GM12891 (cell line): ENCODE measurements around the gene ACAP1.

Experiments
- PAX5 ChIP-seq: IDR thresholded peaks from 2 replicates; pipeline ENCODE4 v1.6.1; 2011; ENCODE audit warnings: low read length, moderate library complexity, mild to moderate bottlenecking; ENCODE audit not compliant: insufficient read depth, severe bottlenecking
- POLR2A ChIP-seq: IDR thresholded peaks from 2 replicates; pipeline ENCODE4 v1.6.1; 2011; ENCODE audit warnings: low read depth, low read length, control low read depth
- POLR2AphosphoS5 ChIP-seq: IDR thresholded peaks from 2 replicates; pipeline ENCODE4 v1.6.1; 2011; ENCODE audit warnings: low read depth, low read length, control low read depth
- POU2F2 ChIP-seq: IDR thresholded peaks from 2 replicates; pipeline ENCODE4 v1.6.1; 2011; ENCODE audit warnings: low read depth, mild to moderate bottlenecking, control low read depth, low read length, moderate library complexity
- SPI1 ChIP-seq: IDR thresholded peaks from 2 replicates; pipeline ENCODE4 v1.6.1; 2011; ENCODE audit warnings: low read depth, low read length, control low read depth
- TAF1 ChIP-seq: IDR thresholded peaks from 2 replicates; pipeline ENCODE4 v1.6.1; 2011; ENCODE audit warnings: low read depth, low read length, control low read depth

DNA sequence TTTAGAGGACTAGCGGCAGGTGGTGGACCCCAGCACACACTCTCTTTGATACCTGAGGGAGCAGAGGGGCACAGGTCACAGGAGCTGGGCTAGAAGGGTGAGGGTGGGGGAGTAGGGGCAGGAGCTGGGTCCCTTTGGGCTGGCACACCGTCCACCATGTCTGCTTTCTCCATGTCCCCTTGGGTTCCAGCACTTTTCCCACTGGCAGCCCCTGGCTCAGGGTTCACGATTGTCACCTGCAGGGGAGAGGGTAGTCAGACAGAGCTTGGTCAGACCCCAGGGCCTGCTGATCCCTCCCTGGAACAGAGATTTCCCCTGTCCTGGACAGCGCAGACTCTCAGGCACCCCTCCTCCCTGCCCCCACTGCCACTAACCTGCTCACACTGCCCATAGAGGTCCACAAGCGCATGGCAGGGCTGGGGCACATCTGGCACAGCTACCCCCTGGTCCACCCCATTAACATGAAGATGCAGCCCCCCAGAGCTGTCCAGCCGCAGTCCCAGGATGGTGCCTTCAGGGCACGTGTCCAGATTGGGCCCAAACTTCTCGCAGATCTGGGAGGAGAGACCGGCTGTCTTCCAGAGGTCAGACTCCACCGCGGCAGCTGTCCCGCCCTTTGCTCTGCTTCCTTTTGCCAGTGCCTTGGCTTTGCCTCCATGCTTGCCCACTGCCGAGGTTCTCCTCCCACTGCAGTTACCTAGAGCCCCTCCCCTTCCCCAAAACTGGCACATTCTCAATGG, 18.0 kb upstream of the ACAP1 start:
- TF ChIP-seq POLR2A (no peak), POLR2AphosphoS5 (no peak), TAF1 (no peak), PAX5 (no peak), SPI1 (no peak), POU2F2 (no peak)
